WTC11 (cell line): ENCODE data around the gene GPR62. TPM values are rescaled to one million over a fixed set of nuclear protein-coding genes. Genes with fewer than 3 reads are reported as not detected.

ENCODE experiments used
- ATAC-seq: fragments of 200-7000 bp; cut with Tn5 transposase; 2 replicates; pipeline ENCODE4 v1.10.0; 2021; ENCODE audit warnings: mild to moderate bottlenecking, moderate library complexity
- CTCF ChIA-PET: fragments of 300-600 bp; sonication (Branson Sonifier 250); formaldehyde crosslinking; loops from one replicate; lab custom pipeline; 2021; ENCODE audit warnings: antibody characterized with exemption; lab: Charles Lee
- POLR2A ChIA-PET: fragments of 350-600 bp; sonication (Branson Sonifier 250); formaldehyde crosslinking; loops from one replicate; lab custom pipeline; 2021; ENCODE audit warnings: antibody characterized with exemption; lab: Charles Lee
- DNase-seq: peaks from one replicate; pipeline ENCODE4 v3.0.0; 2021; ENCODE audit warnings: low spot score
- H3K27ac Mint-ChIP-seq: 2 replicates; pipeline ENCODE4 v1.8.0; 2021; ENCODE audit warnings: mixed read lengths
- H3K27me3 Mint-ChIP-seq: 2 replicates; pipeline ENCODE4 v1.8.0; 2021; ENCODE audit warnings: low read depth, mild to moderate bottlenecking, moderate library complexity, mixed read lengths
- H3K36me3 Mint-ChIP-seq: 2 replicates; pipeline ENCODE4 v1.8.0; 2021; ENCODE audit warnings: mixed read lengths
- H3K4me1 Mint-ChIP-seq: 2 replicates; pipeline ENCODE4 v1.8.0; 2022; ENCODE audit warnings: mixed read lengths
- H3K4me3 Mint-ChIP-seq: 2 replicates; pipeline ENCODE4 v1.8.0; 2021; ENCODE audit warnings: mild to moderate bottlenecking, moderate library complexity, mixed read lengths
- H3K9me3 Mint-ChIP-seq: 2 replicates; pipeline ENCODE4 v1.8.0; 2021; ENCODE audit warnings: mixed read lengths
- FOXJ3 ChIP-seq: sonication (generic); formaldehyde crosslinking; IDR thresholded peaks from 2 replicates; pipeline ENCODE4 v1.9.0; 2021; ENCODE audit warnings: missing genetic modification reagents, mild to moderate bottlenecking, borderline replicate concordance
- FOXK1 ChIP-seq: sonication (generic); formaldehyde crosslinking; IDR thresholded peaks from 2 replicates; pipeline ENCODE4 v1.8.0; 2022; ENCODE audit warnings: mild to moderate bottlenecking, moderate library complexity, missing genetic modification reagents
- FOXP1 ChIP-seq: sonication (generic); formaldehyde crosslinking; IDR thresholded peaks from 2 replicates; pipeline ENCODE4 v1.8.0; 2022; ENCODE audit warnings: missing genetic modification reagents, mild to moderate bottlenecking, moderate library complexity, borderline replicate concordance
- FOXP4 ChIP-seq: sonication (generic); formaldehyde crosslinking; IDR thresholded peaks from 2 replicates; pipeline ENCODE4 v1.8.0; 2022; ENCODE audit warnings: mild to moderate bottlenecking, missing genetic modification reagents
- MYBL2 ChIP-seq: sonication (generic); formaldehyde crosslinking; IDR thresholded peaks from 2 replicates; pipeline ENCODE4 v1.8.1; 2023; ENCODE audit warnings: mild to moderate bottlenecking, moderate library complexity, missing genetic modification reagents
- NR3C1 ChIP-seq: sonication (generic); formaldehyde crosslinking; conservative IDR thresholded peaks from 2 replicates; pipeline ENCODE4 v1.8.1; 2023; ENCODE audit warnings: low read depth, mild to moderate bottlenecking, missing genetic modification reagents
- TCF7 ChIP-seq: sonication (generic); formaldehyde crosslinking; IDR thresholded peaks from 2 replicates; pipeline ENCODE4 v1.8.0; 2022; ENCODE audit warnings: mild to moderate bottlenecking, low read depth, missing genetic modification reagents, moderate library complexity
- ZNF281 ChIP-seq: sonication (generic); formaldehyde crosslinking; IDR thresholded peaks from 2 replicates; pipeline ENCODE4 v1.8.0; 2023; ENCODE audit warnings: mild to moderate bottlenecking, missing genetic modification reagents
- total RNA-seq: library from RNA; stranded (reverse); gene quantifications from 3 replicates; pipeline ENCODE4 v1.2.3, GENCODE V29; 2021
- TF ChIP-seq, protein P1 (sequence below): sonication (generic); formaldehyde crosslinking; IDR thresholded peaks from 2 replicates; pipeline ENCODE4 v1.8.0; 2022; ENCODE audit warnings: missing genetic modification reagents

GPR62 gene
- total RNA-seq, 1 experiment from 2014 or later: 0.24 TPM

- TF ChIP-seq FOXJ3 (CRISPR knock-in tag) (no peak), FOXK1 (0 out of 2 replicates have a peak, but pooled peaks have one; percentile 36), FOXP4 (CRISPR knock-in tag) (no peak), FOXP1 (CRISPR knock-in tag) (peak; percentile 75; the same call in 1 of the 2 replicates)
Measured at GRCh38 chr3:51967384-51968169, 12.4 kb downstream of the GPR62 start, which contains the start of gene PCBP4 (continued).

- Mint-ChIP-seq H3K4me3 (peak overlapping the region; percentile 81), H3K27ac (peak overlapping the region; percentile 56), H3K36me3 (no peaks in the 10 kb centered on the region)
- POLR2A ChIA-PET: interaction anchor here (0.7 to 3.7 kb wide), 9 partner anchors 11 to 1614 kb away, joined by 3 to 23 read pairs (median 5); partner anchors contain the start of genes ACY1, GPR62, PARP3 and POC1A
- ATAC-seq: peak; percentile 28
- TF ChIP-seq ZNF281 (CRISPR knock-in tag) (peak; percentile 90), NR3C1 (CRISPR knock-in tag) (no peak), MYBL2 (CRISPR knock-in tag) (no peak)
- TF ChIP-seq, all 79 proteins: peak for 1
- peaks cover 18% of the 10 kb centered on the region; the same call in 1 of the 2 replicates for H3K27me3 Mint-ChIP-seq
- peak; percentile 69 for DNase-seq
- CTCF ChIA-PET: interaction anchor here (0.6 to 6.3 kb wide), 6 partner anchors 14 to 149 kb away, joined by 3 to 43 read pairs (median 10); partner anchors contain the start of genes ACY1, PARP3 and RRP9
- H3K4me1 Mint-ChIP-seq: peaks cover 49% of the 10 kb centered on the region
- H3K9me3 Mint-ChIP-seq: no peaks in the 10 kb centered on the region
Measured at GRCh38 chr3:51968170-51968775, 13.1 kb downstream of the GPR62 start.

GRCh38 chr3:51968883-51969678, 13.9 kb downstream of the GPR62 start:
- Mint-ChIP-seq H3K27me3 (peaks cover 22% of the 10 kb centered on the region), H3K36me3 (no peaks in the 10 kb centered on the region), H3K4me3 (peak overlapping the region; percentile 81), H3K4me1 (peaks cover 50% of the 10 kb centered on the region), H3K27ac (peak overlapping the region; percentile 56), H3K9me3 (no peaks in the 10 kb centered on the region)
- ATAC-seq (peak; percentile 3; the same call in 1 of the 2 replicates), DNase-seq (peak; percentile 55)
- POLR2A ChIA-PET: interaction anchor here (0.6 to 3.7 kb wide), 12 partner anchors 8 to 277 kb away, joined by 3 to 23 read pairs (median 4); partner anchors contain the start of genes ACY1, GPR62, PARP3 and POC1A
- TF ChIP-seq, protein P1, sequence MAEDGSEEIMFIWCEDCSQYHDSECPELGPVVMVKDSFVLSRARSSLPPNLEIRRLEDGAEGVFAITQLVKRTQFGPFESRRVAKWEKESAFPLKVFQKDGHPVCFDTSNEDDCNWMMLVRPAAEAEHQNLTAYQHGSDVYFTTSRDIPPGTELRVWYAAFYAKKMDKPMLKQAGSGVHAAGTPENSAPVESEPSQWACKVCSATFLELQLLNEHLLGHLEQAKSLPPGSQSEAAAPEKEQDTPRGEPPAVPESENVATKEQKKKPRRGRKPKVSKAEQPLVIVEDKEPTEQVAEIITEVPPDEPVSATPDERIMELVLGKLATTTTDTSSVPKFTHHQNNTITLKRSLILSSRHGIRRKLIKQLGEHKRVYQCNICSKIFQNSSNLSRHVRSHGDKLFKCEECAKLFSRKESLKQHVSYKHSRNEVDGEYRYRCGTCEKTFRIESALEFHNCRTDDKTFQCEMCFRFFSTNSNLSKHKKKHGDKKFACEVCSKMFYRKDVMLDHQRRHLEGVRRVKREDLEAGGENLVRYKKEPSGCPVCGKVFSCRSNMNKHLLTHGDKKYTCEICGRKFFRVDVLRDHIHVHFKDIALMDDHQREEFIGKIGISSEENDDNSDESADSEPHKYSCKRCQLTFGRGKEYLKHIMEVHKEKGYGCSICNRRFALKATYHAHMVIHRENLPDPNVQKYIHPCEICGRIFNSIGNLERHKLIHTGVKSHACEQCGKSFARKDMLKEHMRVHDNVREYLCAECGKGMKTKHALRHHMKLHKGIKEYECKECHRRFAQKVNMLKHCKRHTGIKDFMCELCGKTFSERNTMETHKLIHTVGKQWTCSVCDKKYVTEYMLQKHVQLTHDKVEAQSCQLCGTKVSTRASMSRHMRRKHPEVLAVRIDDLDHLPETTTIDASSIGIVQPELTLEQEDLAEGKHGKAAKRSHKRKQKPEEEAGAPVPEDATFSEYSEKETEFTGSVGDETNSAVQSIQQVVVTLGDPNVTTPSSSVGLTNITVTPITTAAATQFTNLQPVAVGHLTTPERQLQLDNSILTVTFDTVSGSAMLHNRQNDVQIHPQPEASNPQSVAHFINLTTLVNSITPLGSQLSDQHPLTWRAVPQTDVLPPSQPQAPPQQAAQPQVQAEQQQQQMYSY (CRISPR knock-in tag): 0 out of 2 replicates have a peak, but pooled peaks have one; percentile 17
- no peak for TF ChIP-seq TCF7 (CRISPR knock-in tag)
- CTCF ChIA-PET: interaction anchor here (0.6 to 6.3 kb wide), 11 partner anchors 12 to 262 kb away, joined by 3 to 43 read pairs (median 3); partner anchors contain the start of genes ACY1, GPR62, PARP3 and RRP9
